ENCODE data around the gene TUBGCP3.

DNA sequence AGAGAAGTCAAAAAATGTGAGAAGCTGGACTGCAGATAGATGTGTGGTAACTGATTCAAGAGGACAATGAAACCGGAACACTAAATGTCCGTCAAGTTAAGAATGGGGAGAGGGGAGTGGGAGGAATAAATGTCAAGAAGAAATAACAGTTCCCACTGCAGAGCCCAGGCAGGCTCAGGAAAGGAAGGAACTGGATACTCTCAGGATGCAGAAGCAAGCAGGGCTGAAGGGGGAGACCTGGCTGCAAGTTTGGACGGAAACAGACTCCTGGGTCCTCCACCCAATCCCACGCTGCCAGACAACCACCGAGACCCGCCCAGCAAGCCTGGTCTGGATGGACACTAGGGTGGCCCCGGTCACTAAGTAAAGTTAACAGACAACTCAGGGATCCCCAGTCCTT is 18.1 kb downstream of the TUBGCP3 start:
- TF ChIP-seq POLR2A (IDR thresholded peaks at IDR 0.05), result no peak
- TF ChIP-seq EP300 (IDR thresholded peaks at IDR 0.05; ENCODE audit: low read depth), result no peak
- TF ChIP-seq, protein P1, sequence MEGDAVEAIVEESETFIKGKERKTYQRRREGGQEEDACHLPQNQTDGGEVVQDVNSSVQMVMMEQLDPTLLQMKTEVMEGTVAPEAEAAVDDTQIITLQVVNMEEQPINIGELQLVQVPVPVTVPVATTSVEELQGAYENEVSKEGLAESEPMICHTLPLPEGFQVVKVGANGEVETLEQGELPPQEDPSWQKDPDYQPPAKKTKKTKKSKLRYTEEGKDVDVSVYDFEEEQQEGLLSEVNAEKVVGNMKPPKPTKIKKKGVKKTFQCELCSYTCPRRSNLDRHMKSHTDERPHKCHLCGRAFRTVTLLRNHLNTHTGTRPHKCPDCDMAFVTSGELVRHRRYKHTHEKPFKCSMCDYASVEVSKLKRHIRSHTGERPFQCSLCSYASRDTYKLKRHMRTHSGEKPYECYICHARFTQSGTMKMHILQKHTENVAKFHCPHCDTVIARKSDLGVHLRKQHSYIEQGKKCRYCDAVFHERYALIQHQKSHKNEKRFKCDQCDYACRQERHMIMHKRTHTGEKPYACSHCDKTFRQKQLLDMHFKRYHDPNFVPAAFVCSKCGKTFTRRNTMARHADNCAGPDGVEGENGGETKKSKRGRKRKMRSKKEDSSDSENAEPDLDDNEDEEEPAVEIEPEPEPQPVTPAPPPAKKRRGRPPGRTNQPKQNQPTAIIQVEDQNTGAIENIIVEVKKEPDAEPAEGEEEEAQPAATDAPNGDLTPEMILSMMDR (IDR thresholded peaks at IDR 0.05), result no peak
- no peak for TF ChIP-seq POLR2AphosphoS5 (IDR thresholded peaks at IDR 0.05)
